Frontal cortex (tissue), 4 donors: Measurements from ENCODE around the gene CTDNEP1. TPM values are rescaled to one million over a fixed set of nuclear protein-coding genes. Genes with fewer than 3 reads are reported as not detected.

ENCODE experiments used
- DNase-seq, 2 donors: peaks; one replicate each; pipeline ENCODE4 v3.0.0; 2012; ENCODE audit warnings: low spot score in 2 of 2
- FAIRE-seq: peaks from 2 replicates; lab custom pipeline; 2012; peaks lifted over from hg19 to GRCh38; lab: Jason Lieb, UNC
- total RNA-seq: library from RNA; depleted of rRNA; stranded (reverse); fragments of >200 nt; gene quantifications from one replicate; pipeline ENCODE4 v1.2.3, GENCODE V29; 2014
- donor health status: control.
- donor health status: control.
- donor health status: control.

Gene CTDNEP1
- 18.8 TPM for total RNA-seq

DNA sequence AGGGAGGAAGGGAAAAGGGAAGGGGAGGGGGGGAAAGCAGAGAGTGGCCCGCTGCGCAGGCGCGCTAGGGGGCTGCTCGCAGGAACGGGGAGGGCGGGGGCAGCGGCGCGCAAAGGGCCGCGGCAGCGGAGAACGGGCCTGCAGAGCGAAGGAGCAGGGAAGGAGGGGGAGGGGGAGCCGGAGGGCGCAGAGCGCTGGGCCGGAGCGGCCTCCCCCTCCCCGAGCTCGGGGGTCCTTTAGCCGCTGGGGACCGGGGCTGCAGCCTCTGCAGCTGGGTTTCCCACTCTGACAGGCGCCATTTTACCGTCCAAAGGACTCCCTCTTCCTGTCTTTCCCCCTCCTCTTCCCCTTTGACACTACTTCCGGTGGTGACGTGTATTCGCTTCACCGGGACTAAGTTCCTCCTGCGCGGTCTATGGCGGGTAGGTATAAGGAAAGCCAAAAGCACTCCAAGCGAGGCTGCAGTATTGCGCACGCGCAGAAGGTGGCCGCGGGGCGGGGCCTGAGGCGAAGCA lies at the start of gene CTDNEP1:
CTDNEP1 (minus strand) TSS at position 74 of the 515 bp plus-strand sequence. CDS start 438 bp downstream, outside the sequence.
- DNase-seq (peak; percentile 97 to 98), FAIRE-seq (peak; percentile 47)

DNA sequence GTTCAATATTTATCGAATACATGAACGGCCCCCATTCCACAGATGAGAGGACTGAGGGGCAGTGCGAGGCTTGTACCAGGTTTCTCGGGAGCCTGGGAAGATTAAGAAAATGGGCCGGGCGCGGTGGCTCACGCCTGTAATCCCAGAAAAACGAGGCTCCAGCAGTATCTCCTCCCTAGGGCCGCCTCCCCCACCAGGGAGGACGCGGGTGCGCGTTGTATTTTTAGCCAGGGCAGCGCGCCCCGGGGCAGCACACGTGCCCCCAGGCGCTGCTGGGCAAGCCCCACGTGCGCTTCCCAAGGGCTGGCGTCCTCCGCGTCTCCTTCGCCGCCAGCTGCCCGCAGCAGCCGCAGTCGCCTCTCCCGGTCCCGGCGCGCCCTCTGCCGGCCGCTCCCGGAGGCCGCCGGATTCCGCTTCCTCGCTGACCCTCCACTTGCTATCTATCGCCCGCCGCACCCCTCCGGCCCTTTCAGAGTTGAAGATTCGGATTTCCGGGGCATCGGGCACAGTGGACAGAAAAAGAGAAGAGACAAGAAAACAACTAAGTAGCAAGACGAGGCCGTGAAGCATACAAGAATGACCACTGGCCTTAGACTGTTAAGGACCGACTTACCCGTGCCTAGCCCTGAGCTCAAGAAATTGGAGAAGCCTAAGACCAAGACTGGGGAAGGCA lies 44.8 kb upstream of the CTDNEP1 start:
- FAIRE-seq, result no peak
- peak; percentile 89 to 94 for DNase-seq

GRCh38 chr17:7295230-7296180 lies 44.0 kb upstream of the CTDNEP1 start:
- DNase-seq (no peak), FAIRE-seq (no peak)

DNA sequence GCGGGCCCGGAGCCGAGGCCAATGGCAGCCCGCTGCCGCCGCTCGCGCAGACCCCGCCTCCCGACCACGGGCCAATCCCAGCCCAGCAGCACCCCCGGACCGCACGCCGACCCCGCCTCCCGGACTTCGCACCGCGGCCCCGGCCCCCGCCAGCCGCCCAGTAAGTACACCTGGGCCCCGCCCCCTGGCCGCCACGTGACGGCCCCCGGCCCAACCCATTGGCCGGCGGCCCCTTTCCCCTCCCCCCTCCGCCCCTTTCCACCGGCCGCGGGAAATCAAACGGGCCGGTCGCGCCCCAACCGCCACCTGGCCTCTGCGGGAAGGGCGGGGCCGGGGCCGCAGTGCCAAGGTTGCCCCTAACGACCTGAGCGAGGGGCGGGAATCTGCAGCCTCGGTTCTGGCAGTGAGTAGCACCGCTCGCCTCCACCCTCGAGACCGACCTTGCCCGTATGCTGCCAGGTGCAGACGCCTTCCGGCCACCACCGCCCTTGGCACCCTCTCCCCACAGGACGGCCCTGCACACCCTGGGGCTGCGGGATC lies 43.1 kb upstream of the CTDNEP1 start, which contains the start of gene YBX2:
YBX2 (minus strand) TSS at position 26 of the 540 bp plus-strand sequence. CDS start 139 bp downstream, outside the sequence.
- FAIRE-seq (no peak), DNase-seq (peak; percentile 77 to 86)

DNA sequence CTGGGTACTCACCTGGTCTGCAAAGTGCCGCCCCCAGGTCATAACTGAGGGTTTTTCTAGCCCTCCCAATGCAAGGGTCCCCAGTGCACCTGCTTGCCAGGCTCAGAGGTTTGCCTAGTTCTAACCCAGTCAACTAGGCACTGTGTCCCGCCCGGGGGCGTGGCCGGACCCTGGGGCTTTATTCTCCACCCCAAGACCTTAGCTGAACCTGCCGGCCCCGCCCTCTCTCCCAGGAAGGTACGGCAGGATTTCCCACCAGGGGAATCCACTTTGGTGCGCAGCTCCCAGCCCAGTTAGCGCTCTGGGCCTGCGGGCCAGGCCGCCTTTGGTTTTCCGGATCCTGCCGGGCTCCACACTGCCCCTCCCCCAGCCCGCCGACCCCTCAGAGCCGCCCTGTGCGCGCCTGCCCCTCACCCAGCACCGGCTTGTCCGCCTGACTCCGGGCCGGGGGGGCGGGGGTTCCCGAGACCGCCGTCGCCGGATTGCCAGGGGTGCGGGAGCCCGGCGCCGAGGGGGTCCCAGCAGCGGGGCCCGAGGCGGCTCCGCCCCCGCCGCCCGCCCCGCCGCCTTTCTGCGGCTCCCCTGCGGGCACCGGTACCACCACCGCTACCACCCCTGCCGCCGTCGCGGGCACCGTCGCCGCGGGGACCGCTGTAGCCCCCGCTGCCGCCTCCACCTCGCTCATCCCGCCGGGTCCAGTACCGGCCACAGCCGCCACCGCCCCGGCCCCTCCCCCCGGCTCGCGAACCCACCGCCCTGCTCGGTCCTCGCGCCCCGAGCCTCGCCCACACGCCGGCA lies 42.5 kb upstream of the CTDNEP1 start:
- FAIRE-seq, result no peak
- DNase-seq, result no peak

GRCh38 chr17:7293159-7293558 lies 41.6 kb upstream of the CTDNEP1 start:
- FAIRE-seq (no peak), DNase-seq (peak in 1 of 2 donors; percentile 40)

- peak in 1 of 2 donors; percentile 46 for DNase-seq
- no peak for FAIRE-seq
Observed at GRCh38 chr17:7292729-7293128, 41.2 kb upstream of the CTDNEP1 start.

DNA sequence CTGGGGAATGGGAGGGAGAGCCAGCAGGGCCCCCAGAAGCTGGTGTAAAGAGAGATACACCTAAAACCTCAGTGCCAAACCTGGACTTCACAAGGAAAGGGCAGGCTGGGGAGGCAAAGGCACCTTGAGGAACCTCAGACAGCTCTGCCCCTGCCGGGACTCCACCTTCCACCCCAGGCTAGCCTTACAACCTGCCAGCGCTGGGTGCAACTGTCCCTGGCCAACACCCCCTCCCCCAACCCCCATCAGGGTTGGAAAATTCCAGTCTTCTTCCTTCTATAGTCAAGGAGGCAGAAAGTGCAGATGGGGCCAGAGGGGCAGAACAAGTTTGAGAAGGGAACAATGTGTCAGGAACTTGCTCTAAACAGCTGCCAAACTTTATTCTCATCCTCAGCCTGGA lies 40.7 kb upstream of the CTDNEP1 start:
- FAIRE-seq (no peak), DNase-seq (peak in 1 of 2 donors; percentile 21)

DNA sequence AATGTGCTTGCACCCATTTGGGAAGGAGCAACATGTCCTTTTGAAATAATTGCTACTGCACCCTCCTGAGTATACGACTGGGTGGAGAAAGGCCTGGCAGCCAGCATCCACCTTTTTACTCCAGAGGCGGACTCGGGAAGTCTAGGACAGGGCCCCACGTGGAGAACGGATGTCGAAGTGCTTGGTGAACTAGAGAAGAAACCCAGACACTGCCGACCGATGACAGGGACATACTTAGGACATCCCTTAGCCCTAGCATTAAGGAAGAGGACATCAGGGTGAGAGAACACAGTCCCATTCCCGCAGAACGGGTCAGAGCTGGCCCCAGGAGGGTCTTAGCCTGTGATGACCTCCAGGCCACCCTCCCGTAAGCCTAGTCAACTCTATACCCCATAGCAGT lies 39.2 kb upstream of the CTDNEP1 start:
- no peak for FAIRE-seq
- DNase-seq, result peak in 1 of 2 donors; percentile 17

- no peak for FAIRE-seq
- DNase-seq, result no peak
Observed at GRCh38 chr17:7290166-7290565, 38.6 kb upstream of the CTDNEP1 start.

DNA sequence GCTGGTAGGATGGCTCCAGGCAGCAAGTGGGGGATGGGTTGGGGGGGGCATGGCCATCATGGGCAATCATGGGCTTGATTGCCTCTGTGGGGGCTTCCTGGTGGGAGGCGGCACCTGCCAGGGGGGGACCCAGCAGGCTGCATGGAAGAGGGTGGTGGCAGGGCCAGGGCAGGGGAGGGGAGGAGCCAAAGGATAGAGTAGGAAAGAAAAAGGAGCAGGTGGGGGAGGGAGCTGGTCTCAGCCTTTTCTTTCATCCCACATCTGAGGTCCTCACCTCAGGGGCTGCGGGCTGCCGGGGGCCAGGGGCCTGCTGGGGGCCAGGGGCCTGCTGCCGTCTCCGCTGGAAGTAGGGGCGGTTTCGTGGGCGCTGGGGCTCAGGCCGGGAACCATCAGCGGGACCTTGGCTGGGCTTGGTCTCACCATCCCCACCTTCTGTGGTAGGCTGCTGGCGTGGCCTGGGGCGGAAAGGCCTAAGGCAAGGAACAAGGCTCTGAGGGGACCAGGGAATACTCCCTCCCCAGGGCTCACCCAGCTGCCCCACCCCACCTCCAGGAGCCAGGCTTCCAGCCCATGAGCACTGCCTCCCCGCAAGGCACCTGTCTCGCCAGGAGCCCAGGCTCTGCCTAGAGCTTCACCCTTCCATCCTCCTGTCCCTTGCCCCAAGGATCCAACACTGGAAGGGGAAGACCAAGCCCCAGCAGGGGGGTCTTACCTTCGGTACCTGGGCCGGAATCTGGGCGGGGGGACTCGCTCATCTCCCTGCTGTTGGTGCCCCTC lies 37.9 kb upstream of the CTDNEP1 start:
- FAIRE-seq (no peak), DNase-seq (peak in 1 of 2 donors; percentile 20)

- no peak for DNase-seq
- no peak for FAIRE-seq
Observed at GRCh38 chr17:7285679-7286078, 34.1 kb upstream of the CTDNEP1 start.

DNA sequence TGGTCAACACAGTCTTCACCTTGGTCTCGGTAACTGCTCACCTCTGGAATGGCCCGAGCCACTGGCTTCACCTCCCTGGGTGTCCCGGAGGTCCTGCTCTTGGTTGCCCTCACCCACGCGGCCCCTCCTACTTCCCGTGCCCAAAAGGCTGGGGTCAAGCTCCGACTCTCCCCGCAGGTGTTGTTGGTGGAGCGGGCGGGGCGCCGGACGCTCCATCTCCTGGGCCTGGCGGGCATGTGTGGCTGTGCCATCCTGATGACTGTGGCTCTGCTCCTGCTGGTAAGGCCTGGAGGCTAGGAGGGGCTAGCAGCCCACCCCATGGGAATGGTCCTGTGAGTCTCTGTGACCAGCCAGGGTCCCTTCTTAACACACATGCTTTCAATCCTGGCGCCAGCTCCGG lies 33.4 kb upstream of the CTDNEP1 start:
- DNase-seq, result no peak
- FAIRE-seq, result no peak

GRCh38 chr17:7283471-7284216 lies 32.1 kb upstream of the CTDNEP1 start:
- no peak for DNase-seq
- FAIRE-seq, result no peak

DNA sequence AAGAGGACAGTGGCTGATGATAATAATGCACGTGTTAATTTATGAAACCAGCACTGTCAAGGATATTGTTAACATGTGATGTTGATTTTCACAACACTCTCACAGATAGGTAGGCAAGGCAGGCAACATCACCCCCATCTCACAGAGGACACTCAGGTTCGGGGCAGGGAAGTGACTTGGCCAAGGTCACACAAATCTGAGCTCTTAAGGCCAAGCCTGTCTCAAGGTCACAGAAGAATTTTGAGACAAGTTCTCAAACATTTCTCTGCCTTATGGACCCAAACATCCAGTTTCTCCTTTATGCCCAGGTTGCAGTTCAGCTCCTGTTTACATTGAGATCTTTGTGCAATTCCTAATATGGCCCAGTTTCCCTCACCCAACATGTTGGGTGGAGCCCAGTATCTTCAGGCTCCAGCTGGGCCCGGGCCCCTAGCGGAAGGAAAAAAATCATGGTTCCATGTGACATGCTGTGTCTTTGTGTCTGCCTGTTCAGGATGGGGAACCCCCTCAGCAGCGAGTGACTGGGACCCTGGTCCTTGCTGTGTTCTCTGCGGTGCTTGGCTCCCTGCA lies 31.3 kb upstream of the CTDNEP1 start:
- no peak for FAIRE-seq

GRCh38 chr17:7281953-7282751 lies 30.6 kb upstream of the CTDNEP1 start:
- FAIRE-seq (no peak), DNase-seq (peak in 1 of 2 donors; percentile 35)

More for the DNA sequence above, 31.3 kb upstream of the CTDNEP1 start:
- peak in 1 of 2 donors; percentile 17 for DNase-seq
